Hematopoietic multipotent progenitor cell treated with erythropoietin and hydrocortisone succinate and interleukin-3 and kit ligand, for 6 days (in vitro differentiated cells): ENCODE data around the gene STX1A.
A peak's percentile ranks its signal among the peaks of the same experiment; 100 is the strongest.

Source experiments
- DNase-seq: peaks from one replicate; pipeline ENCODE4 v3.0.0-alpha.2; 2015

Gene STX1A

GRCh38 chr7:73718905-73719805 lies at the start of gene STX1A:
Gene STX1A, minus strand, starts transcription at chr7:73719669. Its CDS starts 38 bp downstream, at chr7:73719631.
- DNase-seq = peak; percentile 71

GRCh38 chr7:73768641-73769480 lies 49.4 kb upstream of the STX1A start:
- DNase-seq = no peak

- DNase-seq = no peak
These were observed 47.2 kb upstream of the STX1A start for GRCh38 chr7:73766556-73767229.

GRCh38 chr7:73762659-73762999 lies 43.2 kb upstream of the STX1A start:
- no peak for DNase-seq

- no peak for DNase-seq
These were observed 42.6 kb upstream of the STX1A start for GRCh38 chr7:73761854-73762658.

GRCh38 chr7:73758581-73759138 lies 39.2 kb upstream of the STX1A start:
- peak; percentile 90 for DNase-seq

GRCh38 chr7:73749931-73750776 lies 30.7 kb upstream of the STX1A start:
- DNase-seq = peak; percentile 92

- no peak for DNase-seq
These were observed 26.9 kb upstream of the STX1A start for GRCh38 chr7:73746378-73746777.

- no peak for DNase-seq
These were observed 23.5 kb upstream of the STX1A start for GRCh38 chr7:73742753-73743641.

- DNase-seq = no peak
These were observed 22.9 kb upstream of the STX1A start for GRCh38 chr7:73742338-73742752.

GRCh38 chr7:73741600-73741999 lies 22.1 kb upstream of the STX1A start:
- DNase-seq = no peak

GRCh38 chr7:73740771-73741170 lies 21.3 kb upstream of the STX1A start:
- DNase-seq = no peak

GRCh38 chr7:73740212-73740611 lies 20.7 kb upstream of the STX1A start:
- no peak for DNase-seq

GRCh38 chr7:73739387-73739767 lies 19.9 kb upstream of the STX1A start:
- peak; percentile 29 for DNase-seq

- DNase-seq = peak; percentile 96
These were observed 19.3 kb upstream of the STX1A start, which contains the start of gene ABHD11 for GRCh38 chr7:73738612-73739386. Gene ABHD11, minus strand, starts transcription at chr7:73738802. Its CDS starts 32 bp downstream, at chr7:73738770.

GRCh38 chr7:73738220-73738611 lies 18.7 kb upstream of the STX1A start:
- peak; percentile 85 for DNase-seq

GRCh38 chr7:73737491-73738219 lies 18.2 kb upstream of the STX1A start:
- DNase-seq = no peak

- DNase-seq = no peak
These were observed 17.4 kb upstream of the STX1A start for GRCh38 chr7:73736885-73737284.
